Coronary artery (tissue), 2 donors: ENCODE data around the gene KRT38.

ENCODE experiments used
- DNase-seq: peaks from one replicate; pipeline ENCODE4 v3.0.0-alpha.2; 2017; ENCODE audit warnings: low spot score
- H3K27ac ChIP-seq, 2 donors: fragments of 200-600 bp; sonication (generic); one replicate each; pipeline ENCODE4 v1.5.1; 2016 to 2019
- H3K4me3 ChIP-seq: fragments of 200-600 bp; sonication (generic); 2 replicates; pipeline ENCODE4 v1.5.1; 2016; ENCODE audit warnings: mild to moderate bottlenecking, moderate library complexity
- CTCF ChIP-seq: fragments of 200-600 bp; sonication (generic); IDR thresholded peaks from one replicate; pipeline ENCODE4 v1.5.1; 2019; ENCODE audit warnings: antibody characterized with exemption

Gene KRT38

GRCh38 chr17:41449008-41449407 lies 8.2 kb upstream of the KRT38 start:
- no peak for TF ChIP-seq CTCF
- no peak overlapping the region for H3K4me3 ChIP-seq
- no peak for DNase-seq
- H3K27ac ChIP-seq, result no peak overlapping the region

DNA sequence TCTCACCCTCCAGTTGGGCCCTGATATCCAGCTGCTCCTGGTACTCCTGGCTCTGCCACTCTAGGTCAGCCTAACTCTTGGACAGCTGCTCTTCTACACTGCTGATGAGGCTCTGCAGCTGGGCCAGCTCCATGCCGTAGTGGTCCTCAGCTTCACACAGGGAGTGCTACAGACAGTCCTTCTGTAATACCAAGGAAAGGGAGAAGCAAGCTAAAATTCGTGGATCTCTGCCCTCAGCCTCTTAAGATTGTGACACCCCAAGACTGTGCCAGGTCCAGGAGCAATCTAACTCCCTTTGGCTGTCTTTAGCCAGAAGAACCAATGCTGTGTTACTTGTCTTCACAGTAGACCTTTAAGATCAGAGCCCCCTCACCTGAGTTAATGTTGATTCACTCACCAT lies 7.7 kb upstream of the KRT38 start:
- Histone ChIP-seq H3K27ac (no peak overlapping the region), H3K4me3 (no peak overlapping the region)
- no peak for TF ChIP-seq CTCF
- no peak for DNase-seq

- H3K4me3 ChIP-seq, result no peak overlapping the region
- TF ChIP-seq CTCF, result no peak
- H3K27ac ChIP-seq, result no peak overlapping the region
- DNase-seq, result no peak
Measured at GRCh38 chr17:41446806-41447205, 6.0 kb upstream of the KRT38 start.

GRCh38 chr17:41444640-41445039 lies 3.9 kb upstream of the KRT38 start:
- H3K4me3 ChIP-seq, result no peak overlapping the region
- DNase-seq, result no peak
- TF ChIP-seq CTCF, result no peak
- no peak overlapping the region for H3K27ac ChIP-seq

GRCh38 chr17:41444186-41444585 lies 3.4 kb upstream of the KRT38 start:
- DNase-seq, result no peak
- Histone ChIP-seq H3K4me3 (no peak overlapping the region), H3K27ac (no peak overlapping the region)
- TF ChIP-seq CTCF, result no peak

- H3K27ac ChIP-seq, result no peak overlapping the region
- DNase-seq, result no peak
- no peak overlapping the region for H3K4me3 ChIP-seq
- no peak for TF ChIP-seq CTCF
Measured at GRCh38 chr17:41442739-41443138, 2.0 kb upstream of the KRT38 start.

DNA sequence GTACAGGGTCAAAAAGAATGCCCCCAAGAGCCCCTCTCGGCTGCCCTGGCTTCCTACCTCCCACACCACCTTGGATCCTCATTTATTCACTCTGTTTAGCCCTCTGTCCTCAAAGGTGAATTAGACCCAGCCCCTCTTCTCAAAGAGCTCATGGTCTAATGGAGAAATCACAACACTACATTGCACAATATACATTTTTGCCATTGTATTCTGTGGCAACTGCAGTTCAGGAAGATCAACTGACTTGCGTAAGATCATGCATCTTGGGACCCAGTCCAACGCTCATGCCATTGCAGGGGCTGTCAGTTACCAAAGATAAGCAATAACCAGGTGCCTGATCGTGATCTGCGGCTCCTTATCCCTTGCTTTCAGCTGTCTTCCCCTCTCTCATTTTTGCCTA lies 1.4 kb downstream of the KRT38 start:
- H3K4me3 ChIP-seq, result no peak overlapping the region

More for the DNA sequence above, 1.4 kb downstream of the KRT38 start:
- no peak overlapping the region for H3K27ac ChIP-seq
- DNase-seq, result no peak
- no peak for TF ChIP-seq CTCF
